ENCODE results near the gene TOP1.

Gene TOP1

GRCh38 chr20:41101660-41102059 lies 73.0 kb downstream of the TOP1 start:
- WGBS (ENCODE audit: extremely low coverage, insufficient coverage, insufficient read length), result no CpG with 5 or more reads among the region's 2 CpGs
- H3K79me1 ChIP-seq (ENCODE audit: low read length), result no peaks in the 10 kb centered on the region

GRCh38 chr20:41108531-41108930 lies 79.9 kb downstream of the TOP1 start:
- Histone ChIP-seq H4K91ac (ENCODE audit: low read depth, low read length) (no peak overlapping the region), H3K4ac (ENCODE audit: low read depth, low read length) (no peak overlapping the region), H2AFZ (ENCODE audit: insufficient read depth, low read length, poor library complexity) (no peak overlapping the region), H3K4me3 (ENCODE audit: low read depth, low read length) (no peak overlapping the region), H3K27me3 (ENCODE audit: insufficient read depth, low read length) (no peaks in the 10 kb centered on the region), H2BK120ac (ENCODE audit: insufficient read depth, low read length, poor library complexity) (no peak overlapping the region), H3K4me1 (ENCODE audit: control insufficient read depth in 1 of 2, insufficient read depth in 2 of 2, low read length in 2 of 2) (peaks cover 3 to 6% of the 10 kb centered on the region in 2 experiments), H3K9me3 (ENCODE audit: insufficient read depth, low read depth, low read length) (no peaks in the 10 kb centered on the region), H3K14ac (ENCODE audit: low read length) (no peak overlapping the region), H3K27ac (ENCODE audit: low read depth, low read length) (no peak overlapping the region), H3K79me2 (ENCODE audit: control insufficient read depth, insufficient read depth, low read length, poor library complexity) (no peaks in the 10 kb centered on the region), H2AK5ac (ENCODE audit: low read length) (no peak overlapping the region), H3K18ac (ENCODE audit: low read length) (no peak overlapping the region), H3K79me1 (ENCODE audit: low read length) (no peaks in the 10 kb centered on the region), H2BK5ac (ENCODE audit: low read depth, low read length, poor library complexity) (no peak overlapping the region), H3K4me2 (ENCODE audit: low read length) (no peak overlapping the region), H4K12ac (ENCODE audit: low read depth, low read length) (no peak overlapping the region), H3K36me3 (ENCODE audit: control insufficient read depth in 1 of 2, insufficient read depth in 2 of 2, low read length in 2 of 2) (peaks cover 19 to 37% of the 10 kb centered on the region in 2 experiments), H4K8ac (ENCODE audit: low read depth, low read length) (no peak overlapping the region), H3K23ac (ENCODE audit: low read length) (no peak overlapping the region), H3K9ac (ENCODE audit: low read length) (no peak overlapping the region), H2BK12ac (ENCODE audit: low read length) (no peak overlapping the region)
- peak; percentile 74 to 92 for DNase-seq
- no CpG with 5 or more reads among the region's 1 CpG for WGBS (ENCODE audit: extremely low coverage, insufficient coverage, insufficient read length)

More at GRCh38 chr20:41101660-41102059, 73.0 kb downstream of the TOP1 start:
- no peaks in the 10 kb centered on the region for H3K79me2 ChIP-seq (ENCODE audit: control insufficient read depth, insufficient read depth, low read length, poor library complexity)
- H3K4me2 ChIP-seq (ENCODE audit: low read length), result no peak overlapping the region
- no peak overlapping the region for H3K18ac ChIP-seq (ENCODE audit: low read length)
- H3K9me3 ChIP-seq (ENCODE audit: insufficient read depth, low read depth, low read length), result no peaks in the 10 kb centered on the region
- H3K27ac ChIP-seq (ENCODE audit: low read depth, low read length), result no peak overlapping the region
- peaks cover 12 to 40% of the 10 kb centered on the region in 2 experiments for H3K36me3 ChIP-seq (ENCODE audit: control insufficient read depth in 1 of 2, insufficient read depth in 2 of 2, low read length in 2 of 2)
- no peak overlapping the region for H2BK120ac ChIP-seq (ENCODE audit: insufficient read depth, low read length, poor library complexity)
- H2BK5ac ChIP-seq (ENCODE audit: low read depth, low read length, poor library complexity), result no peak overlapping the region
- H3K4me3 ChIP-seq (ENCODE audit: low read depth, low read length), result no peak overlapping the region
- no peak overlapping the region for H2BK12ac ChIP-seq (ENCODE audit: low read length)
- no peak overlapping the region for H3K14ac ChIP-seq (ENCODE audit: low read length)
- H4K91ac ChIP-seq (ENCODE audit: low read depth, low read length), result no peak overlapping the region
- no peaks in the 10 kb centered on the region for H3K4me1 ChIP-seq (ENCODE audit: control insufficient read depth in 1 of 2, insufficient read depth in 2 of 2, low read length in 2 of 2)
- H2AFZ ChIP-seq (ENCODE audit: insufficient read depth, low read length, poor library complexity), result no peak overlapping the region
- H3K4ac ChIP-seq (ENCODE audit: low read depth, low read length), result no peak overlapping the region
- DNase-seq, result no peak
- H4K8ac ChIP-seq (ENCODE audit: low read depth, low read length), result no peak overlapping the region
- no peak overlapping the region for H2AK5ac ChIP-seq (ENCODE audit: low read length)
- no peak overlapping the region for H4K12ac ChIP-seq (ENCODE audit: low read depth, low read length)
- no peak overlapping the region for H3K9ac ChIP-seq (ENCODE audit: low read length)
- no peaks in the 10 kb centered on the region for H3K27me3 ChIP-seq (ENCODE audit: insufficient read depth, low read length)
- no peak overlapping the region for H3K23ac ChIP-seq (ENCODE audit: low read length)

- Histone ChIP-seq H3K18ac (ENCODE audit: low read length) (no peak overlapping the region), H3K36me3 (ENCODE audit: control insufficient read depth in 1 of 2, insufficient read depth in 2 of 2, low read length in 2 of 2) (peaks cover 24 to 40% of the 10 kb centered on the region in 2 experiments), H3K9me3 (ENCODE audit: insufficient read depth, low read depth, low read length) (no peaks in the 10 kb centered on the region), H2BK120ac (ENCODE audit: insufficient read depth, low read length, poor library complexity) (no peak overlapping the region), H3K79me2 (ENCODE audit: control insufficient read depth, insufficient read depth, low read length, poor library complexity) (no peaks in the 10 kb centered on the region), H2AK5ac (ENCODE audit: low read length) (no peak overlapping the region), H3K79me1 (ENCODE audit: low read length) (no peaks in the 10 kb centered on the region), H3K4me2 (ENCODE audit: low read length) (no peak overlapping the region), H4K91ac (ENCODE audit: low read depth, low read length) (no peak overlapping the region), H4K8ac (ENCODE audit: low read depth, low read length) (no peak overlapping the region), H3K14ac (ENCODE audit: low read length) (no peak overlapping the region), H3K27ac (ENCODE audit: low read depth, low read length) (no peak overlapping the region), H3K27me3 (ENCODE audit: insufficient read depth, low read length) (no peaks in the 10 kb centered on the region), H3K23ac (ENCODE audit: low read length) (no peak overlapping the region), H3K9ac (ENCODE audit: low read length) (no peak overlapping the region), H4K12ac (ENCODE audit: low read depth, low read length) (no peak overlapping the region), H3K4me3 (ENCODE audit: low read depth, low read length) (no peak overlapping the region), H3K4me1 (ENCODE audit: control insufficient read depth in 1 of 2, insufficient read depth in 2 of 2, low read length in 2 of 2) (peaks cover 3 to 6% of the 10 kb centered on the region in 2 experiments), H2BK12ac (ENCODE audit: low read length) (no peak overlapping the region), H2BK5ac (ENCODE audit: low read depth, low read length, poor library complexity) (no peak overlapping the region), H2AFZ (ENCODE audit: insufficient read depth, low read length, poor library complexity) (no peak overlapping the region), H3K4ac (ENCODE audit: low read depth, low read length) (no peak overlapping the region)
- peak; percentile 65 to 74 for DNase-seq
- WGBS (ENCODE audit: extremely low coverage, insufficient coverage, insufficient read length), result no CpG with 5 or more reads among the region's 11 CpGs
Observed at GRCh38 chr20:41110012-41110411, 81.4 kb downstream of the TOP1 start.

GRCh38 chr20:41110930-41111577 lies 82.4 kb downstream of the TOP1 start:
- Histone ChIP-seq H3K79me1 (ENCODE audit: low read length) (no peaks in the 10 kb centered on the region), H3K23ac (ENCODE audit: low read length) (no peak overlapping the region)

More at GRCh38 chr20:41110930-41111577, 82.4 kb downstream of the TOP1 start:
- DNase-seq, result peak; percentile 83 to 93
- no peak overlapping the region for H3K27ac ChIP-seq (ENCODE audit: low read depth, low read length)
- no peaks in the 10 kb centered on the region for H3K79me2 ChIP-seq (ENCODE audit: control insufficient read depth, insufficient read depth, low read length, poor library complexity)
- no peak overlapping the region for H4K91ac ChIP-seq (ENCODE audit: low read depth, low read length)
- H3K36me3 ChIP-seq (ENCODE audit: control insufficient read depth in 1 of 2, insufficient read depth in 2 of 2, low read length in 2 of 2), result peaks cover 30 to 45% of the 10 kb centered on the region in 2 experiments
- H3K18ac ChIP-seq (ENCODE audit: low read length), result no peak overlapping the region
- H2AFZ ChIP-seq (ENCODE audit: insufficient read depth, low read length, poor library complexity), result no peak overlapping the region
- H3K4ac ChIP-seq (ENCODE audit: low read depth, low read length), result no peak overlapping the region
- H3K9me3 ChIP-seq (ENCODE audit: insufficient read depth, low read depth, low read length), result no peaks in the 10 kb centered on the region
- no peak overlapping the region for H2BK12ac ChIP-seq (ENCODE audit: low read length)
- no peak overlapping the region for H4K12ac ChIP-seq (ENCODE audit: low read depth, low read length)
- H2BK5ac ChIP-seq (ENCODE audit: low read depth, low read length, poor library complexity), result no peak overlapping the region
- H3K9ac ChIP-seq (ENCODE audit: low read length), result no peak overlapping the region
- no peak overlapping the region for H4K8ac ChIP-seq (ENCODE audit: low read depth, low read length)
- no peak overlapping the region for H3K14ac ChIP-seq (ENCODE audit: low read length)
- no peak overlapping the region for H2AK5ac ChIP-seq (ENCODE audit: low read length)
- H3K4me3 ChIP-seq (ENCODE audit: low read depth, low read length), result no peak overlapping the region
- no peaks in the 10 kb centered on the region for H3K27me3 ChIP-seq (ENCODE audit: insufficient read depth, low read length)
- peaks cover 3 to 6% of the 10 kb centered on the region in 2 experiments for H3K4me1 ChIP-seq (ENCODE audit: control insufficient read depth in 1 of 2, insufficient read depth in 2 of 2, low read length in 2 of 2)
- no peak overlapping the region for H2BK120ac ChIP-seq (ENCODE audit: insufficient read depth, low read length, poor library complexity)
- no CpG with 5 or more reads among the region's 5 CpGs for WGBS (ENCODE audit: extremely low coverage, insufficient coverage, insufficient read length)
- H3K4me2 ChIP-seq (ENCODE audit: low read length), result no peak overlapping the region
